Activated CD8-positive, alpha-beta T cell treated with anti-CD3 and anti-CD28 coated beads, Interleukin-2, amount 10 ng/mL, durations not matched to agents 7 days and 5 days (primary cell): Measurements from ENCODE around the gene CASKIN2. TPM values are rescaled to one million over a fixed set of nuclear protein-coding genes. Genes with fewer than 3 reads are reported as not detected.

Experiments used
- ATAC-seq: fragments of 150-1000 bp; cut with Tn5 transposase; one replicate; pipeline ENCODE4 v1.10.0; 2021; ENCODE audit warnings: moderate library complexity
- CTCF ChIA-PET: fragments of 350-600 bp; sonication (Branson Sonifier 250); formaldehyde crosslinking; loops from one replicate; lab custom pipeline; 2021; ENCODE audit warnings: antibody characterized with exemption; lab: Charles Lee
- POLR2A ChIA-PET: fragments of 350-600 bp; sonication (Branson Sonifier 250); formaldehyde crosslinking; loops from one replicate; lab custom pipeline; 2021; ENCODE audit warnings: antibody characterized with exemption; lab: Charles Lee
- DNase-seq: peaks from one replicate; pipeline ENCODE4 v3.0.0-alpha.2; 2020
- H3K27ac Mint-ChIP-seq: one replicate; pipeline ENCODE4 v1.8.0; 2021; ENCODE audit warnings: mild to moderate bottlenecking, mixed read lengths
- H3K27me3 Mint-ChIP-seq: one replicate; pipeline ENCODE4 v1.8.0; 2021; ENCODE audit warnings: low read depth, mixed read lengths
- H3K36me3 Mint-ChIP-seq: one replicate; pipeline ENCODE4 v1.8.0; 2021; ENCODE audit warnings: low read depth, mixed read lengths
- H3K4me1 Mint-ChIP-seq: one replicate; pipeline ENCODE4 v1.8.0; 2021; ENCODE audit warnings: low read depth, mixed read lengths
- H3K4me3 Mint-ChIP-seq: one replicate; pipeline ENCODE4 v1.8.0; 2021; ENCODE audit warnings: mild to moderate bottlenecking, mixed read lengths
- H3K9me3 Mint-ChIP-seq: one replicate; pipeline ENCODE4 v1.8.0; 2022; ENCODE audit warnings: mixed read lengths; ENCODE audit not compliant: insufficient read depth
- total RNA-seq, 2 experiments: library from RNA; stranded (reverse); gene quantifications; one replicate each; pipeline ENCODE4 v1.2.3, GENCODE V29; 2021

The CASKIN2 gene
- total RNA-seq, 2 experiments from 2014 or later = 0.68 to 0.97 TPM

DNA sequence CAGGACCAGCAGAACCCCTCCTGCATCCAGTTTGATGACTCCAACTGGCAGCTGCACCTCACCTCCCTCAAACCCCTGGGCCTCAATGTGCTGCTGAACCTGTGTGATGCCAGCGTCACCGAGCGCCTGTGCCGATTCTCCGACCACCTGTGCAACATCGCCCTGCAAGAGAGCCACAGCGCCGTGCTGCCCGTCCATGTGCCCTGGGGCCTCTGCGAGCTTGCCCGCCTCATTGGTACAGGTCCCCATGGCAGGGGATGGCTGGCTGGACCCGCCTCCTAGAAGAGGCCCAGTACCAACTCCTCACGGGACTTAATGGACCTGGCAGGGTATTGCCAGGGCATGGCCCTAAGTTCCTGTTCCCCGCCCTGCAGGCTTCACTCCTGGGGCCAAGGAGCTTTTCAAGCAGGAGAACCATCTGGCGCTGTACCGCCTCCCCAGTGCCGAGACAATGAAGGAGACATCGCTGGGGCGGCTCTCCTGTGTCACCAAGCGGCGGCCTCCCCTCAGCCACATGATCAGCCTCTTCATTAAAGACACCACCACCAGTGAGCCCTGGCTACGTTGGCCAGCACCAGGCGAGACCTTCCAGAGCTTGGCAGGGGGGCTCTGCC lies 22.7 kb downstream of the CASKIN2 start:
- H3K27me3 Mint-ChIP-seq = no peaks in the 10 kb centered on the region
- H3K9me3 Mint-ChIP-seq = no peaks in the 10 kb centered on the region
- H3K36me3 Mint-ChIP-seq = peaks cover 5% of the 10 kb centered on the region
- H3K27ac Mint-ChIP-seq = no peak overlapping the region
- peaks cover 14% of the 10 kb centered on the region for H3K4me1 Mint-ChIP-seq
- POLR2A ChIA-PET = no interaction called here
- no peak overlapping the region for H3K4me3 Mint-ChIP-seq
- ATAC-seq (no peak), DNase-seq (no peak)
- CTCF ChIA-PET = no interaction called here

DNA sequence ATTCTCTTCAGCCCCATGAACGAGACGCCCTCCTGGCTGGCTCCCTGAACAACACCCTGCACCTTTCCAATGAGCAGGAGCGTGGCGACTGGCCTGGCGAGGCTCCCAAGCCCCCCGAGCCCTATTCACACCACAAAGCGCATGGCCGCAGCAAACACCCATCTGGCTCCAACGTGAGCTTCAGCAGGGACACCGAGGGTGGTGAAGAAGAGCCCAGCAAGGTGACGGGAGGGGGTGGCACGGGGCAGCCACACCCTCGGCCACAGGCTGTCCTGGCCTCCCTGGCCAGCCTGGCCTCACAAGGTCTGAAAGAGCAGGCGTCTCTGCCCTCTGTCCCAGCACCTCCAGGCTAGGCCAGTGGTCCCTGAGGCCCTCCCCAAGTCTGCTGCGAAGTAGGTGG lies 23.7 kb downstream of the CASKIN2 start:
- Mint-ChIP-seq H3K4me3 (no peak overlapping the region), H3K36me3 (peaks cover 11% of the 10 kb centered on the region), H3K27ac (peak overlapping the region; percentile 61), H3K4me1 (peaks cover 22% of the 10 kb centered on the region), H3K9me3 (no peaks in the 10 kb centered on the region), H3K27me3 (no peaks in the 10 kb centered on the region)
- ChIA-PET CTCF (no interaction called here), POLR2A (no interaction called here)
- ATAC-seq = no peak
- no peak for DNase-seq

DNA sequence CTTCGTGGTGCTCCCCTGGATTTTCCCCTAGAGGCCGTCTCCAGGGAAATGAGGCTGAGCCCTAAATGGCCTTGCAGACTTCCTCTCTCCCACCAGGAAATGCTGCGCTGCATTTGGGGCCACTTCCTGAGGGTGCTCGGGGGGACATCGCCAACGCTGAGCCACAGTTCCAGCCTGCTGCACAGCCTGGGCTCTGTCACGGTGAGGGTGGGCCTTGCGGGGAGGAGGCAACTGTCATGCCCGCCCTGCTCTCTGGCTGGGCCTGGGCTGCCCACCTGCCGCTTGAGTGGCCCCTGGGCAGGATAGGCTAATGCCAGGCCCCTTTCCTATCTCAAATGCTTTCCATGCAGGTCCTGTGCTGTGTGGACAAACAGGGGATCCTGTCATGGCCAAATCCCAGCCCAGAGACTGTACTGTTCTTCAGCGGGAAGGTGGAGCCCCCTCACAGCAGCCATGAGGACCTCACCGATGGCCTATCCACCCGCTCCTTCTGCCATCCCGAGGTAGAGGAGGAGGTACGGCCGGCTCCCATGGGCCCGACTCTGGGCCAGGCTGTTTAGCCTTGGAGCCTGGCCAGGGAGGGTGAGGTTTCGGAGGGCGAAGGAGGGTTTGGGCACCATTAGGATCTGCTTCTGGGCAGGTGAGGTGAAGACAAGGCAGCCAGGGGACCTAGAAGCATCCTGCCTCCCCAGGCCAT lies 24.2 kb downstream of the CASKIN2 start:
- Mint-ChIP-seq H3K4me1 (peaks cover 28% of the 10 kb centered on the region), H3K27me3 (no peaks in the 10 kb centered on the region), H3K4me3 (no peak overlapping the region), H3K36me3 (peaks cover 17% of the 10 kb centered on the region), H3K27ac (peak overlapping the region; percentile 61), H3K9me3 (no peaks in the 10 kb centered on the region)
- POLR2A ChIA-PET = no interaction called here
- DNase-seq = no peak
- CTCF ChIA-PET = no interaction called here
- ATAC-seq = no peak

DNA sequence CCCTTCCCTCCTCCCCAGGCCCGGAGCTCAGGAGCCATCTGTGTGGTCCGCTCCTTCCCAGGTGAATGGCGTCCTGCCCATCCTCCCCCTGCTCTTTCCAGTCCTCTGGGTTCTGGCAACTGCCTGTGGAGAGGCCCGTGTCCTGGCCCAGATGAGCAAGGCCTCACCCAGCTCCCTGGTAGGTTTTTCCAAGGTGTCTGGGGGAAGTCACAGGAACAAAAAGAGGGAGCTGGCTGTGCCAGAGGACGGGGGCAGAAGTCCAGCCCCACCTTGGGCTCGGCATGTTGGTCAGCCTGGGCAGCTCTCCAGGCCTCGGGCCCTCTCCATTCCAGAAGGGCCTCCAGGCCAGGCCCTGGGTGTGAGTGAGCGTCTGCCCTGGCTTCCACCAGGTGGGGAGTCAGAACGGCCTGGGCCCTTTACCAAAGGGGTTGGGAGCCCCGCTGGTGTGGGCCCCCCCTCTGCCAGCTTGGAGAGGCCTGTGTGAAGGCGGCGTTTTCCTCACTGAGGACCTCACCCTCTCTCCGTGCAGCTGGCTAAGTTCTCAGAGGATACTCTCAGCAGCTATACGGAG lies 25.1 kb downstream of the CASKIN2 start:
- ChIA-PET CTCF (no interaction called here), POLR2A (interaction anchor here (1.1 kb wide), 1 partner anchor 19 kb away, joined by 3 read pairs; no protein-coding TSS in a partner anchor)
- Mint-ChIP-seq H3K36me3 (peaks cover 18% of the 10 kb centered on the region), H3K9me3 (no peaks in the 10 kb centered on the region), H3K4me1 (peaks cover 28% of the 10 kb centered on the region), H3K27ac (peak overlapping the region; percentile 39), H3K27me3 (no peaks in the 10 kb centered on the region), H3K4me3 (no peak overlapping the region)
- ATAC-seq (no peak), DNase-seq (no peak)

DNA sequence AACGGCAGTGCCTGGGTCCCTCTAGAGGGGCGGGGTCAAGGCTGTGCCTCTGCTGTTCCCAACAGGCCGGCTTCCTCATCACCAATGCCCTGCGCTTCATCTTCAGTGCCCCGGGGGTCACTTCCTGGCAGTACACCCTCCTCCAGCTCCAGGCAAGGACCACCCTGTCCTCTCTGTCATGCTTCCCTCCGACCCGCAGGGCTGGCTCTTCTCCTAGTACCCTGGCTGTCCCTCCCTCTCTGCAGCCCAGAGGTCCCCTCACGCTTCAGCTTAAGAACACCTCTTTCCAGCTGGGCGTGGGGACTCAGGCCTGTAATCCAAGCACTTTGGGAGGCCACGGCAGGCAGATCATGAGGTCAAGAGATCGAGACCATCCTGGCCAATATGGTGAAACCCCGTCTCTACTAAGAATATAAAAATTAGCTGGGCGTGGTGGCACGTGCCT lies 25.8 kb downstream of the CASKIN2 start:
- CTCF ChIA-PET = interaction anchor here (0.5 kb wide), 1 partner anchor 13 kb away, joined by 3 read pairs; no protein-coding TSS in a partner anchor

DNA sequence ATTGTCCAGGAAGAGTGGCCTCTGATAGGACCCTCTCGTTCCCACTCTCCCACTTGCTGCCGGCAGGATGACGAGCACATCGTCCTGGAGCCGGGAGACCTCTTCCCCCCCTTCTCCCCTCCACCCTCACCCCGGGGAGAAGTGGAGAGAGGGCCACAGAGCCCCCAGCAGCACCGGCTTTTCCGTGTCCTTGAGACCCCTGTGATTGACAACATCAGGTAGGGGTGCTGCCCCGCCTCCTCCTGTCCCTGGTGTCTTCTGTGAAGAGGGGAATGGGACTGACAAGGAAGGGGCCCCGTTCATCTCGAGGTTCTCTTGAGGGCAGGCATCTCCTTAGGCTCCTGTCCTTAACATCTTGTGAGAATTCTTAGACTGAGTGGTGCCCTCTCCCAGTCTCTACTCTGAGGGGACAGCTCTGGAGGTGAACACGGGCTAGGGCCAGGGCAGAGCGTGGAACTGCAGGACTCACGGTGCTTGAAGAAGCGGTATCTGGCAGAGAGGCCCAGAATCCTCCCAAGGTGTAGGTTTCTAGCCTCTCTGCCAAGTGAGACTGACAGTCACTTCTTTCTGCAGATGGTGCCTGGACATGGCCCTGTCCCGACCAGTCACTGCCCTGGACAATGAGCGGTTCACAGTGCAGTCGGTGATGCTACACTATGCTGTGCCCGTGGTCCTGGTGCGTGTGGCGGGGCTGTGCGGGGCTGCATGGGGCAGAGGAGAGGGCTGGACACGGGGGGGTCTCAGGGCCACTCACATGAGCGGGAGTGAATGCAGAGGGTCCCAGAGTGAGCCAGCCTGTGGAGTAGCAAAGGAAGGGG lies 26.4 kb downstream of the CASKIN2 start:
- no peaks in the 10 kb centered on the region for H3K27me3 Mint-ChIP-seq
- peak overlapping the region; percentile 98 for H3K27ac Mint-ChIP-seq
- ATAC-seq = no peak
- peaks cover 20% of the 10 kb centered on the region for H3K36me3 Mint-ChIP-seq
- ChIA-PET POLR2A (interaction anchor here (1.1 to 1.4 kb wide), 2 partner anchors 28 to 228 kb away, joined by 4 to 6 read pairs; partner anchors contain the start of genes GGA3, MRPS7 and TSEN54), CTCF (interaction anchor here (0.5 to 1.8 kb wide), 3 partner anchors 12 to 144 kb away, joined by 3 to 4 read pairs (median 3); partner anchors contain the start of gene SMIM5)
- peak overlapping the region; percentile 38 for H3K4me3 Mint-ChIP-seq
- H3K9me3 Mint-ChIP-seq = no peaks in the 10 kb centered on the region
- peaks cover 30% of the 10 kb centered on the region for H3K4me1 Mint-ChIP-seq
- no peak for DNase-seq

More for the DNA sequence above, 25.8 kb downstream of the CASKIN2 start:
- peaks cover 20% of the 10 kb centered on the region for H3K36me3 Mint-ChIP-seq
- no peak overlapping the region for H3K4me3 Mint-ChIP-seq
- DNase-seq (no peak), ATAC-seq (no peak)
- H3K27ac Mint-ChIP-seq = peak overlapping the region; percentile 98
- H3K4me1 Mint-ChIP-seq = peaks cover 30% of the 10 kb centered on the region
- POLR2A ChIA-PET = interaction anchor here (1.1 kb wide), 1 partner anchor 19 kb away, joined by 3 read pairs; no protein-coding TSS in a partner anchor
- H3K27me3 Mint-ChIP-seq = no peaks in the 10 kb centered on the region
- no peaks in the 10 kb centered on the region for H3K9me3 Mint-ChIP-seq

DNA sequence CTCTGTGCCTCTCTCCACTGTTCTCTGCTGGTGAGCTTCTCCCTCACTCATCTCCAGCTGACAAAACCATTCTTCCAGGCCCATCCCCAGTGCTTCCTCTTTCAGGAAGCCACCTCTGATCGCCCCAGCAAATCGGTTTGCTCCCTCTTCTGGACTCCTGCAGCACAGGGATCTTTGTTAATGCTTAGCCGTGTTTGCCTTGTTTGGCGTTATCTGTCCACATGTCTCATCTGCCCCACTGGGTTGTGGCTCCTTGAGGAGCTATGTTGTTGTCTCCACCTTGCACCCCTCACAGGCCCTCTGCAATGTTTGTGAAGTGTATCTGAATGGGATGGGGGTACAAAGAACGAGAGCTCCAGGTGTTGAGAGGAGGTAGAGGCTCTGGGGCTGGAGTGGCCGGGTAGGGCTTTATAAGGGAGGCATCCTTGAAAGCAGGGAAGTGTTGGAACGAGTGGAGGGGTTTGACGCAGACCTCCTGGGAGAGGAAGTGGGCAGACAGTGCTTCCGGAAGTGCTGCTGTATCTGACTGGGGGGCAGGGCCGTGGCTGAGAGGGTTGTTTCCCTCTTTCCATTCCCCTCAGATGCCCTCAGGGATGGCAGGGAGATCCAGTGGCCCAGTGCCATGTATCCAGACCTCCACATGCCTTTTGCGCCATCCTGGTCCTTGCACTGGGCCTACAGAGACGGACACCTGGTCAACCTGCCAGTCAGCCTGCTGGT lies 27.8 kb downstream of the CASKIN2 start:
- no peaks in the 10 kb centered on the region for H3K27me3 Mint-ChIP-seq
- DNase-seq (peak; percentile 80), ATAC-seq (peak; percentile 89)
- H3K4me3 Mint-ChIP-seq = peak overlapping the region; percentile 67
- peak overlapping the region; percentile 98 for H3K27ac Mint-ChIP-seq
- H3K36me3 Mint-ChIP-seq = peaks cover 21% of the 10 kb centered on the region
- ChIA-PET POLR2A (interaction anchor here (0.7 to 1.9 kb wide), 9 partner anchors 11 to 475 kb away, joined by 3 to 13 read pairs (median 6); partner anchors contain the start of genes GGA3, MRPL58, MRPS7 and TMEM94), CTCF (interaction anchor here (0.7 to 1.9 kb wide), 10 partner anchors 10 to 266 kb away, joined by 3 to 16 read pairs (median 4); partner anchors contain the start of genes MIF4GD, MRPS7, SMIM5 and TSEN54)
- H3K4me1 Mint-ChIP-seq = peaks cover 30% of the 10 kb centered on the region
- no peaks in the 10 kb centered on the region for H3K9me3 Mint-ChIP-seq

DNA sequence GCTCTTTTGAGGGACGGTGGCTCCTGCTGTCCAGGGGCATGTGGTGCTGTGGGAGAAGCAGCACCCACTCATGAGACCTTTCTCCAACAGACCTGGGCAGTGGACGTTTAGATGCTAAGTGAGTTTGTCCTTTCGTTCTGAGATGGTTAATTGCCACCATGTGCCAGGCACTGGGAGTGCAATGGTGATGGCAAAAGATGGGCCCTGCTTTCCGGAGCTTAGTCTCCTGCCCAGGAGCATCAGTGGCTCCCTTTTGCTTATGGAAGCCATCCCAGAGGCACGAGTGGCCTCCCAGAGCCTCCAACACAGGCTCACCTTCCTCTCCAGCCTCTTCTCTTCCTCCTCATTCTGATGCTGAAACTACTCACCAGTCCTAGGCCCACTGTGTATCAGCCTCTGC lies 28.4 kb downstream of the CASKIN2 start:
- Mint-ChIP-seq H3K36me3 (peaks cover 20% of the 10 kb centered on the region), H3K4me3 (peak overlapping the region; percentile 67), H3K9me3 (no peaks in the 10 kb centered on the region), H3K27ac (peak overlapping the region; percentile 98), H3K4me1 (peaks cover 30% of the 10 kb centered on the region), H3K27me3 (no peaks in the 10 kb centered on the region)
- DNase-seq = no peak
- POLR2A ChIA-PET = interaction anchor here (0.7 to 1.9 kb wide), 6 partner anchors 12 to 474 kb away, joined by 3 to 13 read pairs (median 6); partner anchors contain the start of genes MRPL58 and TMEM94
- CTCF ChIA-PET = interaction anchor here (1.1 to 1.9 kb wide), 6 partner anchors 11 to 266 kb away, joined by 3 to 16 read pairs (median 4); partner anchors contain the start of genes SMIM5 and TSEN54
- no peak for ATAC-seq

DNA sequence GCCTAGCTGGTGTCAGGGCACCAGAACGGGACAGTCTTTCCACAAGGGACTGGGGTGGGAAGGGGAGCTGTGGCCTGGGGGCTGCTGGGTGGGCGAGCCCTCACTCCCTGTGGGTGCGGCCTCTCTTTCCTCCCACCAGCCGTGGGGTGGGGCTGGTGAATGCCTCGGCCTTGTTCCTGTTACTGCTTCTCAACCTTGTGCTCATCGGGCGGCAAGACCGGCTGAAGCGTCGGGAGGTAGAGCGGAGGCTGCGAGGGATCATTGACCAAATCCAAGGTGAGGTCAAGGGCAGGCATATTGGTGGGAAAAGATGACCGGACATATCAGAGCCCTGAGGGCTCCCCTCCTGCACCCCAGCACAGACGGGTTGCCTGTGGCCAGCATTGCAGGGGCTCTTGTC lies 29.2 kb downstream of the CASKIN2 start:
- POLR2A ChIA-PET = interaction anchor here (1.3 kb wide), 1 partner anchor 30 kb away, joined by 6 read pairs; the partner anchor contains the start of gene TMEM94
- H3K9me3 Mint-ChIP-seq = no peaks in the 10 kb centered on the region
- CTCF ChIA-PET = no interaction called here

DNA sequence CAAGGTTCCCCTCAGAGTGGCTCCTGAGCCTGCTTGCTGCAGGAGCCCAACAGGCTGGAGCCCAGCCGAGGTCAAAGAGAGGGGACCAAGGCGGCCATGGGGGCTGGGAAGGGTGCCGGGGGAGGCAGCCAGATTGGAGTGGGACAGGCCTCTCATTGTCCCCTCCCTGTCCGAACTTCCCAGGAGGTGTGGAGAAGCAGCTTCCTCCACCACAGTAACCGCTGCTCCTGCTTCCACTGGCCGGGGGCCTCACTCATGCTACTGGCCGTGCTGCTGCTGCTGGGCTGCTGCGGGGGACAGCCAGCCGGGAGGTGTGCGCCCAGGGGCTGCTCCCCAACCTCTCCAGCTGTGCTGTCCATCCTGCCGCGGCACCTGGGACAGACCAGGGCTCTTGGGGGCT lies 29.6 kb downstream of the CASKIN2 start:
- ATAC-seq (no peak), DNase-seq (no peak)
- Mint-ChIP-seq H3K9me3 (no peaks in the 10 kb centered on the region), H3K27ac (peak overlapping the region; percentile 98), H3K27me3 (no peaks in the 10 kb centered on the region), H3K4me3 (no peak overlapping the region), H3K36me3 (peaks cover 20% of the 10 kb centered on the region), H3K4me1 (peaks cover 31% of the 10 kb centered on the region)
- POLR2A ChIA-PET = no interaction called here
- CTCF ChIA-PET = no interaction called here

More for the DNA sequence above, 29.2 kb downstream of the CASKIN2 start:
- ATAC-seq (no peak), DNase-seq (no peak)
- no peaks in the 10 kb centered on the region for H3K27me3 Mint-ChIP-seq
- peaks cover 20% of the 10 kb centered on the region for H3K36me3 Mint-ChIP-seq
- peak overlapping the region; percentile 98 for H3K27ac Mint-ChIP-seq
- H3K4me3 Mint-ChIP-seq = no peak overlapping the region
- peaks cover 30% of the 10 kb centered on the region for H3K4me1 Mint-ChIP-seq
